GM18907 (cell line): ENCODE data around the gene PKD1.
"Not testable (repeated sequence)": the region's sequence is repeated elsewhere in the genome, so short reads cannot be mapped to it uniquely, and the experiment has no call there.

ENCODE experiments used
- ATAC-seq: cut with Tn5 transposase; IDR thresholded peaks from one replicate; pipeline ENCODE4 v1.9.1; 2021; ENCODE audit warnings: mild to moderate bottlenecking, moderate library complexity; ENCODE audit not compliant: unreplicated experiment

Gene PKD1

DNA sequence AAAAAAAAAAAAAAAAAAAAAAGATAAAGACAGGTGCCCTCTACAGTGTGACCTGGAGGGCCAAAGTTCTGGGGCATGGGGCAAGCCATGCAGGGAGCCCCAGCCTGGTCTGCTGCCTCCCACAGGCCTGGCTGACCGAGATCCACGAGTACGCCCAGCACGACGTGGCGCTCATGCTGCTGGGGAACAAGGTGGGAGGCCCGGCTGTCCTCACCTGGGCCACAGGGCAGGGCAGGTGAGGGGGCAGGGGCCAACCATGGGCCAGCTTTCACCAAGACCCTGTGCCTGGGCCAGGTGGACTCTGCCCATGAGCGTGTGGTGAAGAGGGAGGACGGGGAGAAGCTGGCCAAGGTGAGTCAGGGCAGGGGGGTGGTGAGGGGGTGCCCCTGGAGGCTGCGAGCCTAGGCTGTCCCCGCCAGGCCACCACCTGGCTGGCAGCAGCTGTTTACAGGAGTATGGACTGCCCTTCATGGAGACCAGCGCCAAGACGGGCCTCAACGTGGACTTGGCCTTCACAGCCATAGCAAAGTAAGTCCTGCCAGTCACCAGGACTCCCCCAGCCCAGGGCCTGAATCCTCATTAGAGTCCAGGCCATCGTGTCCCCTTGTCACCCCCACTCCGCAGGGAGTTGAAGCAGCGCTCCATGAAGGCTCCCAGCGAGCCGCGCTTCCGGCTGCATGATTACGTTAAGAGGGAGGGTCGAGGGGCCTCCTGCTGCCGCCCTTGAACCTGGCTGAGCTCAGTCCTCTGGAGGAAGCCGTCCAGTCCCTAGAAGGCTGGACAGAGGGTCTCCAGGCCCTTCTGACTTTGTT is 17.2 kb upstream of the PKD1 start:
- ATAC-seq: no peak

GRCh38 chr16:2151188-2152091 is 15.7 kb upstream of the PKD1 start:
- ATAC-seq: no peak

DNA sequence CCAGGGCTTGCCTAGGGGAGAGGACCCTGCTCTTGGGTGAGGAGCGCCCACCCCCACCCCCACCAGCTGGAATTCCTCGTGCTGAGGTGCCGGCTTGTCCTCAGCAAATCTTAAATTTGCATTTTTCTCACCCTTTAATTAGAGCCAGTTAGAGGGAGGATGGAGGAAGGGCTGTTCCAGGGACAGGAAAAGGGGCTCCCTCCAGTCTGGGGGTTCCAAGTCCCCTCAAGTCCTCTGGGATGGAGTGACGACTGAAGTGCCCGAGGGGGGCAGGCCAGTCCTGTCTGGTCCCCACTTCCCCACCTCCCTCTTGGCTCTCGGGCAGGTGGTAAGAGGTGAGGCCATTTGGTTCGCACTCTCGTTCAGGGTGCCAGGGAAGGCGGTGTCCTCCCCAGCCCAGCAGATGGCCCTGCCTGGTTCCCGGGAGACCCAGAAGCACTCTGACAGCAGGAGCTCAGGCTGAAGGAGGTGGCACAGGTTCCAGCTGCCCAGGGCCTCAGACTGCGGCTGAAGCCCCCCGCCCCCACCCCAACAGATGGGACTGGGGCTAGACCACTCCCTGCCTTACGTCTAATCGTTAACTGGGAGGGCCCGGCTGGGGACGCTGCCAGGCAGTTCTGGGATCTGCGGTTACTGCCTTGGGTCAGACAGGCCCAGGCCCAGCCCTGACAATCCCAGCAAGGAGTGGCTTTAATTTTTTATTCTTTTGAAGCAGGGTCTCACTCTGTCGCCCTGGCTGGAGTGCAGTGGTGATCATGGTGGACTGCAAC is 14.9 kb upstream of the PKD1 start:
- ATAC-seq: no peak

- no peak for ATAC-seq
Observed at GRCh38 chr16:2149630-2150417, 14.1 kb upstream of the PKD1 start.

DNA sequence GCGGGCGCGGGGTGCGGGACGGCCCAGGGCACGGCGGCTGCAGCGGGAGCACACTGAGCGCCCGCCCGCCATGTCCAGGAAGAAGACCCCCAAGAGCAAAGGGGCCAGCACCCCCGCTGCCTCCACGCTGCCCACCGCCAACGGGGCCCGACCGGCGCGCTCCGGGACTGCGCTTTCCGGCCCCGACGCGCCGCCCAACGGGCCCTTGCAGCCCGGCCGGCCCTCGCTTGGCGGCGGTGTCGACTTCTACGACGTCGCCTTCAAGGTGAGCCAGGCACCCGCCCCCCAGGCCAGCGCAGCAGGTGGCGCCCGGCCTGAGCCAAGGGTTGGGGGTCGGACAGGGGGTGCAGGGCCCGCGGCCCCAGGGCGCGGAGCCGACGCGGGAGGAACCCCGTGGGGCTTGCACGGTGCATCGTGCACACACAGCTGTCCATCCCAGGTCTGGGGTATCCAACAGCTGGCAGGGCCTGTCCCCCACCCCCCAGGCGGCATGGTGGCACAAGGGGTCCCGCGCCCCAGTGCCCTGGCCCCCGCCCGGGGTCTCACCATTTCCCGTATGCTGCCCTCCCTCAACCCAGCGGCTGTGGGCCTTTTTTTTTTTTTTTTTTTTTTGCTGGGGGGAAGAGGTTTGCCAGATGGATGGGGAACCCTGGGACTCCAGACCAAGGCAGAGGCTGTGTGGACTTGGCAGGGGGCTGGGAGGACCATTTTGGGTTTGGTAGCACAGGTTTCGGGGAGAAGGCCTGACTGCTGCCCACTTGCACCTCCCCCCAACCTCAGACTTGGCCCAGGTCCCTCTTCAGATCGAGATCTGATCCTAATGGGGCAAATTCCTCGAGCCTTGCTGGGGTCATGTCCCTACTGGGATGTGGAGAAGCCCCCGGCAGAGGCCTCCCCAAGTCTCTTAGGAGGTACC is 13.3 kb upstream of the PKD1 start:
- ATAC-seq: no peak

- ATAC-seq: no peak
Observed at GRCh38 chr16:2147981-2148671, 12.4 kb upstream of the PKD1 start, which contains the start of gene RAB26. TSS of gene RAB26 (plus strand) at chr16:2148625. CDS start at chr16:2148784, 159 bp downstream.

- ATAC-seq: no peak
Observed at GRCh38 chr16:2147378-2147777, 11.7 kb upstream of the PKD1 start.

- no peak for ATAC-seq
Observed at GRCh38 chr16:2145843-2146242, 10.1 kb upstream of the PKD1 start.

- no peak for ATAC-seq
Observed at GRCh38 chr16:2143878-2144485, 8.3 kb upstream of the PKD1 start.

DNA sequence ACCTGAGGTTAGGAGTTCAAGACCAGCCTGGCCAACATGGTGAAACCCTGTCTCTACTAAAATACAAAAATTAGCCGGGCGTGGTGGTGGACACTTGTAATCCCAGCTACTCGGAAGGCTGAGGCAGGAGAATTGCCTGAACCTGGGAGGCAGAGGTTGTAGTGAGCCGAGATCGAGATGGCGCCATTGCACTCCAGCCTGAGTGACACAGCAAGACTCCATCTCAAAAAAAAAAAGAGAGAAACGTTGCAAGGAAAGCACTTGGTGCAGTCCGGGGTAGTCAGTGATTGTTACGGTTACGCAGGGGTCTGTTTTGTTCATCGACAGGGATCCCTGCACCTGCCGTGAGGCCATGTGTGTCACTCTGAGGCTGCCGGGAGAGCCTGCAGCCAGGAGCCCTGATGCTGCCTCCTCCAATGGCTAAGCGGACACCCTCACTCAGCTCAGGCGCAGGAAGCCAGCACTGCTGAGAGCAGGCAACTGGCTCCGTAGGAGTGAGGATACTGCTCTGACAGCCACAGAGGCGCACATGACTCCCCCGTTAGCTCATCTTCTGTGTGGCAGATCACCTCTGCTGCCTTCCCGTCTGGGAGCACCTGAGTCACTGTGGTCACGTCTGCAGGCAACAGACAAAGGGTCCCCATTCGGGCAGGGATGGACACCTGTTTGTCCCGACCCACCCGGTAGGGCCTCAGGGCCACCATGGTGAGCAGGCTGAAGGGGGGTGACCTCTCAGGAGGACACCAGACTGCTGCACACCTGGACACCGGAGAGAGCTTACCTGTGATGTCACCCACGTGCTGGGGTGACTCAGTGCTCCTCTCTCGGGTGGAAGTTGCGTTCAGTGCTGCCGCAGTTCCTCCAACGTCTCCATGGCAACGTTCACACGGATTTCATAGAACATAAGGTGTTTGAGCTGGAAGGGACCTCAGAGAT is 7.5 kb upstream of the PKD1 start:
- no peak for ATAC-seq

DNA sequence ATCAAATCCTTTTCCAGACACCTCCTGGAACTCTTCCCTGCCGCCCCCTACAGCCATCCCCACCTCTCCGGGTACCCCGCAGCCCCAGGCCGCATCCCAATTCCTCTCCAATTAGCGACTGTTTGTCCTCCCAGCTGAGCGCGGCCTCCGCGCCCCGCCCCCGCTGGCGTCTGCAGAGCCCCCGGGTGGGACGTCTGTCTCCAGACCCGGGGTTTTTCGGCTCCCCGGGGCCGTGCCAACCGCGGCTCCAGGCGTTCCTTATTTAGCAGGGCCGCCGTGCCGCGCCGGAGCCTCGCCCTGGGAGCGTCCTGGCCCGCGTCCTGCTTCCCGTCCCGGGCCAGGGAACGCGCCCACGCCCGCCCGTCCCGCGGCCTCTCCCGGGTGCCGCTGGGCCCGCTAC is 627 bp downstream of the PKD1 start:
- not testable (repeated sequence) for ATAC-seq

GRCh38 chr16:2133797-2134196 is 1.9 kb downstream of the PKD1 start:
- ATAC-seq: not testable (repeated sequence)

DNA sequence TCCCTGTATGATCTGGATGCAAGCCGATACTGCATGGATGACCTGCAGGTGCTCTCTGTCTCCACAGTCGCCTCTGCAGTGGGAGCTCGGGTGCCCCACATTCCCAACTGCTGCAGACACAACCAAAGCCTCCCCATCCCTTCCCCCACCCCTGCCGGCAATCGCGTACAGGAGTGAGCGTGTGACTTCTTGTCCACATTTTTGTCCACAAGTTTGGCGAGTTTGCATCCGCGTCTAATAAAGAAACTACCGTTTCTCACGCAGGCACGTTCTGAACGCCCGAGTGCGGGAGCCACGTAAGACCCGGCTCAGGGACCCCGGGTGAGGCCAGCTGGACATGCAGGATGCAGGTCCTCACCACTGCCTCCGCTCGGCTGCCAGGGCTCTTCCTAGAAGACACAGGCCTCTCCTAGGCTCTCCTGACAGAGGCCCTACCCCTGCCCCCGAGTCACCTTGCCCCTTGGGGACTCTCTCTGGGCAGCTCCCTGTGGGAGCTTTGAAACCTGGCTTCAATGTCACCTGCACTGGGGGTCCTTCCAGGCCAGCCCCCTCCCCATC is 5.7 kb downstream of the PKD1 start:
- ATAC-seq: not testable (repeated sequence)

GRCh38 chr16:2129251-2129650 is 6.4 kb downstream of the PKD1 start:
- not testable (repeated sequence) for ATAC-seq

DNA sequence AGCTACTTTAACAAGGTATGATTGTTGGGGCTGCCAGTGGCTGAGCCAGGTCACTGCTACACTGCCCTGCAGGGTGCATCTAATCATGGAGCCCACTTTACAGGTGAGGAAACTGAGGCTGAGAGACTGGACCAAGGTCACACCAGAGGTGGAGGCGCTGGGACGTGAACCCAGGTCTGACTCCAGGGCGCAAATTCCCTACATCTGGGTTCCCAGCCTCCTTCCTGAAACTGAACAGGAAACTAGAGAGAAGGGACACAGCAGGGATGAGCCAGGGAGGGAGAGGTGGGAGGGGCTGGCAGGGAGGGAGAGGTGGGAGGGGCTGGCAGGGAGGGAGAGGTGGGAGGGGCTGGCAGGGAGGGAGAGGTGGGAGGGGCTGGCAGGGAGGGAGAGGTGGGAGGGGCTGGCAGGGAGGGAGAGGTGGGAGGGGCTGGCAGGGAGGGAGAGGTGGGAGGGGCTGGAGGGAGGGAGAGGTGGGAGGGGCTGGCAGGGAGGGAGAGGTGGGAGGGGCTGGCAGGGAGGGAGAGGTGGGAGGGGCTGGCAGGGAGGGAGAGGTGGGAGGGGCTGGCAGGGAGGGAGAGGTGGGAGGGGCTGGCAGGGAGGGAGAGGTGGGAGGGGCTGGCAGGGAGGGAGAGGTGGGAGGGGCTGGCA is 7.9 kb downstream of the PKD1 start:
- ATAC-seq: not testable (repeated sequence)

DNA sequence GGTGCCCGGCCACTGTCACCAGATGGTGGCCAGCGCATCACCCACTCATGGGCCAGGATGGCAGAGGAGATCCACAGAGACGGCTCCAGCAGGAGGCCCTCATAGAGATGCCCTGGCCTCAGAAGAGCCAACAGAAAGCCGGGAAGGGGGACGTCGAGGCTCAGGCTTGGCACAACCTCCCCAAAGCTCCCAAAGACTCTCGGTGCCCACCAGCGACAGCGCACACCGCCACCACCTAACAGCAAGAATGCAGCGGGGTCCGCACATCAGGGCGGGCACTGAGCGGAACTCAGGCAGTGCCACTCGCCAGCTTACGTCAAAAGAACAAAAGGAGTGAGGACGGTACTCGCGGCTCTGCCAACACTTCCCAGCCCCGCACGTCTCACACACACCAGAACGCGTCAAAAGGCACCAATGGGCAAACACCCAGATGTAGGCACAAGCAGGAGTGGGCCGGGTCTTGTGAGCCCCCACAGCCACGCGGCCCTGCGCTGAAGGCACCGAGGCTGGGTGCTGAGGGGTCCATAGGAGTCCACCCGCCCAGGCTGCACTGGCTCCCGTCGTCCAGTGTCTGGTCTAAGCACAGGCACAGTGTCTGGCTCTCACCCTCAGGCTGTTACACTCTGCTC is 8.7 kb downstream of the PKD1 start:
- not testable (repeated sequence) for ATAC-seq
